Measurements from ENCODE around the gene CLIC6.

The CLIC6 gene

GRCh38 chr21:34736116-34736874 lies 67.5 kb downstream of the CLIC6 start:
- FAIRE-seq (no peak), DNase-seq (ENCODE audit: insufficient read length, low spot score) (no peak)
- TF ChIP-seq POLR2A (IDR thresholded peaks at IDR 0.05; ENCODE audit: low read depth, low read length): no peak

- no peak for TF ChIP-seq POLR2A (IDR thresholded peaks at IDR 0.05; ENCODE audit: low read depth, low read length)
- FAIRE-seq: no peak
- DNase-seq (ENCODE audit: insufficient read length, low spot score): no peak
Observed at GRCh38 chr21:34737115-34737514, 68.3 kb downstream of the CLIC6 start.

GRCh38 chr21:34740198-34740597 lies 71.4 kb downstream of the CLIC6 start:
- no peak for TF ChIP-seq POLR2A (IDR thresholded peaks at IDR 0.05; ENCODE audit: low read depth, low read length)
- FAIRE-seq: no peak
- no peak for DNase-seq (ENCODE audit: insufficient read length, low spot score)

- FAIRE-seq: no peak
- no peak for DNase-seq (ENCODE audit: insufficient read length, low spot score)
- TF ChIP-seq POLR2A (IDR thresholded peaks at IDR 0.05; ENCODE audit: low read depth, low read length): no peak
Observed at GRCh38 chr21:34743285-34743684, 74.5 kb downstream of the CLIC6 start.

- DNase-seq (ENCODE audit: insufficient read length, low spot score) (peak; percentile 74), FAIRE-seq (no peak)
- TF ChIP-seq POLR2A (IDR thresholded peaks at IDR 0.05; ENCODE audit: low read depth, low read length): no peak
Observed at GRCh38 chr21:34743831-34744230, 75.0 kb downstream of the CLIC6 start.

DNA sequence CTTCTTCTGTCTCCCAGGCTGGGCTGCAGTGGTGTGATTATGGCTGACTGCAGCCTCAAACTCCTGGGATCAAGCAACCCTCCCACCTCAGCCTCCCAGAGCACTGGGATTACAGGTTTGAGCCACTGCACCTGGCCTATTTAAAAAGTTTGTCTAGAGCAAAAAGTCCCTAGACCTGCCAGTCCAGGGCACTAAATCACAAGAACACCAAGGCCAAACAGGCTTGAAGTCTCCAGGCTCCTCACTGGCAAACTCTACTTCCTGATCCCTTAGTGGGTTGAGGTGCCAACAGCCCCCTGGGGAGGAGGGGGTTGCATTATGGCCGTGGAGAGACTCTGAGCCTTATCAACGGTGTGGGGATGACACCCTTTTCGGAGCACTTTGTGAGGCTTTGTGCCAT lies 76.0 kb downstream of the CLIC6 start:
- no peak for DNase-seq (ENCODE audit: insufficient read length, low spot score)
- no peak for TF ChIP-seq POLR2A (IDR thresholded peaks at IDR 0.05; ENCODE audit: low read depth, low read length)
- no peak for FAIRE-seq

GRCh38 chr21:34745557-34746255 lies 76.9 kb downstream of the CLIC6 start:
- no peak for TF ChIP-seq POLR2A (IDR thresholded peaks at IDR 0.05; ENCODE audit: low read depth, low read length)
- peak; percentile 82 for DNase-seq (ENCODE audit: insufficient read length, low spot score)
- FAIRE-seq: no peak

- DNase-seq (ENCODE audit: insufficient read length, low spot score) (no peak), FAIRE-seq (no peak)
- TF ChIP-seq POLR2A (IDR thresholded peaks at IDR 0.05; ENCODE audit: low read depth, low read length): no peak
Observed at GRCh38 chr21:34748862-34749261, 80.1 kb downstream of the CLIC6 start.

DNA sequence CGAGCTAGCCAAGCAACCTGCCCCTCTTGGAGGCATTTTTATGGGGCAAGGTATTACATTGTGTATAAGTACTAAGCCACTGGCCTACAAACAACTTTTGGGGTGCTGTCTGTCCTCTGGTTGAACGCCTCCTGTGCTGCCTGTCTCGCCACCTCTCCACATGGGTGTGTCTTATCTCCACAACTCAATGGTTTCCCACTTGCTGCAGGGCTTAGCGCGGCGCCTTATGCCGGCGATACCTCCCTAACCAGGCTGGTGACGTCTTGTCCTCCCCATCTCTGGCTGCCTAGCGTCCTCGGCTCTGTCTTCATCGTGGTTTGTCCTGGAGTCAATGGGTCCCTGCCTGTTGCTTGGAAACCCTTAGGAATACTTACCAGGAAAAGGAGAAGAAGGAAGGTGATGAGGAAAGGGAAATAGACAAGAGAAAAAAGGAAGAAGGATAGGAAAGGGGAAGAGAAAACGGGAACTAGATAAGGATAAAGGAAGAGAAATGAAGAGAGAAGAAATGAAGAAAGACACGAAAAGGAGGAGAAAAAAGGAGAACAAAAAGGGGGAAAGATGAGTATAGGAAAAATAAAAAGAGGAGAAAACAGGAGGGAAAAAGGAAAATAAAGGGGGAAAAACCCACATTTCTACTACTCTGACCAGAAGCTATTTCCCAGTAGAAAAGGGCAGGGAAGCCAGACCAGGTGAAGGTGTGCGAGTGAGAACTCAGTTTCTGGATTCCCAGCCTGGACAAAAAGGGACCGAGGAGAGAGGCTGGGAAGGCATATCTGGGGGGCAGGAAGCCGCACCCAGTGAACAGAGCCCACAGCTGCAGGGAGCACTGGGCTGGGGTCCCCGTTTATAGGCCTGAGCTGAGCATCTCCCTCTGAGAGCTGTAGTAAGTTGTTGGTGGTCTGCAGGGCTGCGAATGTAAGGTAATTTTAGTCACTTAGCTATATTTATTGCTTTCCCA lies 86.2 kb downstream of the CLIC6 start:
- TF ChIP-seq POLR2A (IDR thresholded peaks at IDR 0.05; ENCODE audit: low read depth, low read length): no peak
- DNase-seq (ENCODE audit: insufficient read length, low spot score) (no peak), FAIRE-seq (no peak)

GRCh38 chr21:34761758-34762330 lies 93.0 kb downstream of the CLIC6 start:
- no peak for FAIRE-seq
- no peak for TF ChIP-seq POLR2A (IDR thresholded peaks at IDR 0.05; ENCODE audit: low read depth, low read length)
- no peak for DNase-seq (ENCODE audit: insufficient read length, low spot score)

- DNase-seq (ENCODE audit: insufficient read length, low spot score): no peak
- no peak for TF ChIP-seq POLR2A (IDR thresholded peaks at IDR 0.05; ENCODE audit: low read depth, low read length)
- no peak for FAIRE-seq
Observed at GRCh38 chr21:34762786-34763185, 94.0 kb downstream of the CLIC6 start.

GRCh38 chr21:34764715-34765284 lies 96.0 kb downstream of the CLIC6 start:
- no peak for DNase-seq (ENCODE audit: insufficient read length, low spot score)
- no peak for FAIRE-seq

GRCh38 chr21:34765619-34766018 lies 96.8 kb downstream of the CLIC6 start:
- FAIRE-seq (no peak), DNase-seq (ENCODE audit: insufficient read length, low spot score) (no peak)
- TF ChIP-seq POLR2A (IDR thresholded peaks at IDR 0.05; ENCODE audit: low read depth, low read length): no peak

More at GRCh38 chr21:34764715-34765284, 96.0 kb downstream of the CLIC6 start:
- no peak for TF ChIP-seq POLR2A (IDR thresholded peaks at IDR 0.05; ENCODE audit: low read depth, low read length)

All from H54 (cell line).